Measurements from ENCODE around the gene GPR153. TPM values are rescaled to one million over a fixed set of nuclear protein-coding genes. Genes with fewer than 3 reads are reported as not detected.

Gene GPR153
- total and polyA plus RNA-seq, 2 of the 8 experiments (the other 6 are each of a cell fraction or from before 2014, with no cell fraction given), result 5.7 to 8.1 TPM

GRCh38 chr1:6224718-6225117 is 36.2 kb downstream of the GPR153 start:
- Histone ChIP-seq H3K14ac (ENCODE audit: insufficient read length) (no peak overlapping the region), H3K9ac (replicated peaks in 1 of 4; ENCODE audit: extremely low read depth in 1 of 4, low read depth in 3 of 4, low read length in 3 of 4) (no peak overlapping the region), H3K4me2 (ENCODE audit: insufficient read depth in 1 of 2, low read depth in 2 of 2, low read length in 2 of 2) (no peak overlapping the region), H2BK20ac (ENCODE audit: low read length) (no peak overlapping the region), H2AK5ac (ENCODE audit: low read depth, low read length) (no peak overlapping the region), H3K4me1 (replicated peaks in 1 of 4; ENCODE audit: control insufficient read depth in 3 of 4, insufficient read depth in 4 of 4, low read length in 3 of 4) (no peaks in the 10 kb centered on the region; a peak in 1 of 7 replicates), H3K9me3 (ENCODE audit: insufficient read depth in 2 of 2, low read depth in 1 of 2, low read length in 1 of 2) (no peaks in the 10 kb centered on the region), H3K56ac (replicated peaks; ENCODE audit: insufficient read length, low read depth, low read length) (no peak overlapping the region), H2BK12ac (ENCODE audit: low read depth, low read length) (no peak overlapping the region), H4K20me1 (replicated peaks in 1 of 2; ENCODE audit: control insufficient read depth in 1 of 2, insufficient read depth in 2 of 2, low read length in 2 of 2) (peaks cover 6 to 19% of the 10 kb centered on the region in 2 experiments), H3K18ac (ENCODE audit: extremely low read depth, low read length) (no peak overlapping the region), H3K23ac (ENCODE audit: insufficient read length) (no peak overlapping the region), H3K27ac (ENCODE audit: low read depth, low read length) (no peak overlapping the region), H3K79me2 (ENCODE audit: control insufficient read depth in 1 of 2, insufficient read depth in 2 of 2, low read length in 2 of 2) (0 out of 4 replicates have a peak, but pooled peaks cover 0 to 2% of the 10 kb centered on the region in 2 experiments), H2BK15ac (ENCODE audit: low read length) (no peak overlapping the region), H3K4ac (replicated peaks; ENCODE audit: insufficient read length, low read depth, low read length) (no peak overlapping the region), H2BK120ac (replicated peaks; ENCODE audit: low read depth, low read length) (no peak overlapping the region), H3K79me1 (ENCODE audit: low read depth, low read length) (peaks cover 5% of the 10 kb centered on the region), H2BK5ac (ENCODE audit: low read depth, low read length) (no peak overlapping the region), H3K27me3 (replicated peaks in 1 of 4; ENCODE audit: control insufficient read depth in 3 of 4, extremely low read depth in 1 of 4, insufficient read depth in 3 of 4, low read length in 3 of 4) (no peaks in the 10 kb centered on the region), H4K5ac (ENCODE audit: insufficient read length, low read depth, low read length) (no peak overlapping the region), H3K4me3 (ENCODE audit: extremely low read depth in 1 of 4, insufficient read depth in 2 of 4, low read depth in 3 of 4, low read length in 4 of 4) (no peak overlapping the region), H2AFZ (ENCODE audit: low read length) (no peak overlapping the region), H4K8ac (ENCODE audit: extremely low read depth, insufficient read depth, low read length) (no peak overlapping the region), H4K91ac (replicated peaks; ENCODE audit: insufficient read length, low read length) (no peak overlapping the region), H3K23me2 (ENCODE audit: low read depth, low read length) (no peaks in the 10 kb centered on the region), H3K36me3 (ENCODE audit: control insufficient read depth in 2 of 4, insufficient read depth in 4 of 4, low read length in 3 of 4) (peaks cover 9 to 63% (median 30%) of the 10 kb centered on the region in 4 experiments; a peak in 7 of 8 replicates)
- FAIRE-seq (no peak), DNase-seq (ENCODE audit: low read depth in 1 of 2, low spot score in 2 of 2) (no peak)
- 93% methylated on average over 15 of the region's 15 CpGs; no CpG with 5 or more reads in 1 of the 2 experiments for WGBS, 2 experiments (ENCODE audit: extremely low coverage in 1 of 2, insufficient coverage in 1 of 2, insufficient read length in 1 of 2, insufficient replicate concordance in 2 of 2, low coverage in 1 of 2, low lambda C conversion rate in 2 of 2, missing lambda C conversion rate in 1 of 2)
- ChIA-PET CTCF (ENCODE audit: partially characterized antibody) (interaction anchor here (0.9 to 5.1 kb wide), 10 partner anchors 10 to 179 kb away, joined by 3 to 30 read pairs (median 4); partner anchors contain the start of genes ICMT and RNF207), POLR2A (ENCODE audit: partially characterized antibody) (interaction anchor here (0.9 to 2.4 kb wide), 7 partner anchors 9 to 17 kb away, joined by 3 to 20 read pairs (median 5); partner anchors contain the start of gene ICMT)
- TF ChIP-seq SUZ12 (IDR thresholded peaks at IDR 0.05; ENCODE audit: low read length) (no peak), GTF2F1 (IDR thresholded peaks at IDR 0.05; ENCODE audit: borderline replicate concordance, low read depth, low read length) (no peak)
- TF ChIP-seq, protein P1, sequence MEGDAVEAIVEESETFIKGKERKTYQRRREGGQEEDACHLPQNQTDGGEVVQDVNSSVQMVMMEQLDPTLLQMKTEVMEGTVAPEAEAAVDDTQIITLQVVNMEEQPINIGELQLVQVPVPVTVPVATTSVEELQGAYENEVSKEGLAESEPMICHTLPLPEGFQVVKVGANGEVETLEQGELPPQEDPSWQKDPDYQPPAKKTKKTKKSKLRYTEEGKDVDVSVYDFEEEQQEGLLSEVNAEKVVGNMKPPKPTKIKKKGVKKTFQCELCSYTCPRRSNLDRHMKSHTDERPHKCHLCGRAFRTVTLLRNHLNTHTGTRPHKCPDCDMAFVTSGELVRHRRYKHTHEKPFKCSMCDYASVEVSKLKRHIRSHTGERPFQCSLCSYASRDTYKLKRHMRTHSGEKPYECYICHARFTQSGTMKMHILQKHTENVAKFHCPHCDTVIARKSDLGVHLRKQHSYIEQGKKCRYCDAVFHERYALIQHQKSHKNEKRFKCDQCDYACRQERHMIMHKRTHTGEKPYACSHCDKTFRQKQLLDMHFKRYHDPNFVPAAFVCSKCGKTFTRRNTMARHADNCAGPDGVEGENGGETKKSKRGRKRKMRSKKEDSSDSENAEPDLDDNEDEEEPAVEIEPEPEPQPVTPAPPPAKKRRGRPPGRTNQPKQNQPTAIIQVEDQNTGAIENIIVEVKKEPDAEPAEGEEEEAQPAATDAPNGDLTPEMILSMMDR (IDR thresholded peaks at IDR 0.05; ENCODE audit: control extremely low read depth in 1 of 3, insufficient read depth in 1 of 3, low read depth in 1 of 3, low read length in 3 of 3), result peak in 1 of 3 experiments; percentile 18; a peak in 1 of 4 replicates

Data from H1 (cell line).